ENCODE data around the gene NAGLU. TPM values are rescaled to one million over a fixed set of nuclear protein-coding genes. Genes with fewer than 3 reads are reported as not detected.

Gene NAGLU
- total and polyA plus RNA-seq, 2 experiments from 2014 or later: 12.0 to 31.2 TPM

DNA sequence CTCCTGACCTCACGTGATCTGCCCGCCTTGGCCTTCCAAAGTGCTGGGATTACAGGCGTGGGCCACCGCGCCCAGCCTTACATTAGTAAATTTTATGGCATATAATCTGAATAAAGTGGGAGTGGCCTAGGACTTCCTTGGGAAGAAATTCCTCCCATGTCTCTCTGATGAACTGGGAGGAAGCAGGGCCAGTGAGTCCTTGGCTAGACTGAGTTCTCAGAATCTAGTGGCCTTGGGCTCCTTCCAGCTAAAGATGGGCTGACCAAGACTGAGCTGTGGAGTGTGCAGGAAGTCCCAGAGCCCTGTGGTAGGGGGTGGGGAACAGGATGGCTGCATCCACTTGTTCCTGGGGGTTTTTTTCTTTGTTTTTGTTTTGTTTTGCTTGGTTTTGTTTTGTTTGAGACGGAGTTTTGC lies 10.0 kb upstream of the NAGLU start:
- no peaks in the 10 kb centered on the region for H3K36me3 ChIP-seq (ENCODE audit: insufficient read depth)
- no peak overlapping the region for H3K4me3 Mint-ChIP-seq
- TF ChIP-seq JUNB (IDR thresholded peaks at IDR 0.05; ENCODE audit: unreplicated experiment): no peak
- no peak for TF ChIP-seq STAT1 (IDR thresholded peaks at IDR 0.05; ENCODE audit: unreplicated experiment)
- TF ChIP-seq CREB1 (CRISPR knock-in tag; IDR thresholded peaks at IDR 0.05; ENCODE audit: low read depth): no peak
- no peak for TF ChIP-seq EZH2phosphoT487 (IDR thresholded peaks at IDR 0.05; ENCODE audit: unreplicated experiment)
- TF ChIP-seq, protein P1, sequence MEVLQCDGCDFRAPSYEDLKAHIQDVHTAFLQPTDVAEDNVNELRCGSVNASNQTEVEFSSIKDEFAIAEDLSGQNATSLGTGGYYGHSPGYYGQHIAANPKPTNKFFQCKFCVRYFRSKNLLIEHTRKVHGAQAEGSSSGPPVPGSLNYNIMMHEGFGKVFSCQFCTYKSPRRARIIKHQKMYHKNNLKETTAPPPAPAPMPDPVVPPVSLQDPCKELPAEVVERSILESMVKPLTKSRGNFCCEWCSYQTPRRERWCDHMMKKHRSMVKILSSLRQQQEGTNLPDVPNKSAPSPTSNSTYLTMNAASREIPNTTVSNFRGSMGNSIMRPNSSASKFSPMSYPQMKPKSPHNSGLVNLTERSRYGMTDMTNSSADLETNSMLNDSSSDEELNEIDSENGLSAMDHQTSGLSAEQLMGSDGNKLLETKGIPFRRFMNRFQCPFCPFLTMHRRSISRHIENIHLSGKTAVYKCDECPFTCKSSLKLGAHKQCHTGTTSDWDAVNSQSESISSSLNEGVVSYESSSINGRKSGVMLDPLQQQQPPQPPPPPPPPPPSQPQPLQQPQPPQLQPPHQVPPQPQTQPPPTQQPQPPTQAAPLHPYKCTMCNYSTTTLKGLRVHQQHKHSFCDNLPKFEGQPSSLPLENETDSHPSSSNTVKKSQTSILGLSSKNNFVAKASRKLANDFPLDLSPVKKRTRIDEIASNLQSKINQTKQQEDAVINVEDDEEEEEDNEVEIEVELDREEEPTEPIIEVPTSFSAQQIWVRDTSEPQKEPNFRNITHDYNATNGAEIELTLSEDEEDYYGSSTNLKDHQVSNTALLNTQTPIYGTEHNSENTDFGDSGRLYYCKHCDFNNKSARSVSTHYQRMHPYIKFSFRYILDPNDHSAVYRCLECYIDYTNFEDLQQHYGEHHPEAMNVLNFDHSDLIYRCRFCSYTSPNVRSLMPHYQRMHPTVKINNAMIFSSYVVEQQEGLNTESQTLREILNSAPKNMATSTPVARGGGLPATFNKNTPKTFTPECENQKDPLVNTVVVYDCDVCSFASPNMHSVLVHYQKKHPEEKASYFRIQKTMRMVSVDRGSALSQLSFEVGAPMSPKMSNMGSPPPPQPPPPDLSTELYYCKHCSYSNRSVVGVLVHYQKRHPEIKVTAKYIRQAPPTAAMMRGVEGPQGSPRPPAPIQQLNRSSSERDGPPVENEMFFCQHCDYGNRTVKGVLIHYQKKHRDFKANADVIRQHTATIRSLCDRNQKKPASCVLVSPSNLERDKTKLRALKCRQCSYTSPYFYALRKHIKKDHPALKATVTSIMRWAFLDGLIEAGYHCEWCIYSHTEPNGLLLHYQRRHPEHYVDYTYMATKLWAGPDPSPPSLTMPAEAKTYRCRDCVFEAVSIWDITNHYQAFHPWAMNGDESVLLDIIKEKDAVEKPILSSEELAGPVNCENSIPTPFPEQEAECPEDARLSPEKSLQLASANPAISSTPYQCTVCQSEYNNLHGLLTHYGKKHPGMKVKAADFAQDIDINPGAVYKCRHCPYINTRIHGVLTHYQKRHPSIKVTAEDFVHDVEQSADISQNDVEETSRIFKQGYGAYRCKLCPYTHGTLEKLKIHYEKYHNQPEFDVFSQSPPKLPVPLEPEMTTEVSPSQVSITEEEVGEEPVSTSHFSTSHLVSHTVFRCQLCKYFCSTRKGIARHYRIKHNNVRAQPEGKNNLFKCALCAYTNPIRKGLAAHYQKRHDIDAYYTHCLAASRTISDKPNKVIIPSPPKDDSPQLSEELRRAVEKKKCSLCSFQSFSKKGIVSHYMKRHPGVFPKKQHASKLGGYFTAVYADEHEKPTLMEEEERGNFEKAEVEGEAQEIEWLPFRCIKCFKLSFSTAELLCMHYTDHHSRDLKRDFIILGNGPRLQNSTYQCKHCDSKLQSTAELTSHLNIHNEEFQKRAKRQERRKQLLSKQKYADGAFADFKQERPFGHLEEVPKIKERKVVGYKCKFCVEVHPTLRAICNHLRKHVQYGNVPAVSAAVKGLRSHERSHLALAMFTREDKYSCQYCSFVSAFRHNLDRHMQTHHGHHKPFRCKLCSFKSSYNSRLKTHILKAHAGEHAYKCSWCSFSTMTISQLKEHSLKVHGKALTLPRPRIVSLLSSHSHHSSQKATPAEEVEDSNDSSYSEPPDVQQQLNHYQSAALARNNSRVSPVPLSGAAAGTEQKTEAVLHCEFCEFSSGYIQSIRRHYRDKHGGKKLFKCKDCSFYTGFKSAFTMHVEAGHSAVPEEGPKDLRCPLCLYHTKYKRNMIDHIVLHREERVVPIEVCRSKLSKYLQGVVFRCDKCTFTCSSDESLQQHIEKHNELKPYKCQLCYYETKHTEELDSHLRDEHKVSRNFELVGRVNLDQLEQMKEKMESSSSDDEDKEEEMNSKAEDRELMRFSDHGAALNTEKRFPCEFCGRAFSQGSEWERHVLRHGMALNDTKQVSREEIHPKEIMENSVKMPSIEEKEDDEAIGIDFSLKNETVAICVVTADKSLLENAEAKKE (CRISPR knock-in tag; IDR thresholded peaks at IDR 0.05): no peak
- no peak for TF ChIP-seq EZH2 (IDR thresholded peaks at IDR 0.05; ENCODE audit: low read depth, unreplicated experiment)
- TF ChIP-seq NANOG (IDR thresholded peaks at IDR 0.05; ENCODE audit: borderline replicate concordance): no peak
- TF ChIP-seq, protein P2, sequence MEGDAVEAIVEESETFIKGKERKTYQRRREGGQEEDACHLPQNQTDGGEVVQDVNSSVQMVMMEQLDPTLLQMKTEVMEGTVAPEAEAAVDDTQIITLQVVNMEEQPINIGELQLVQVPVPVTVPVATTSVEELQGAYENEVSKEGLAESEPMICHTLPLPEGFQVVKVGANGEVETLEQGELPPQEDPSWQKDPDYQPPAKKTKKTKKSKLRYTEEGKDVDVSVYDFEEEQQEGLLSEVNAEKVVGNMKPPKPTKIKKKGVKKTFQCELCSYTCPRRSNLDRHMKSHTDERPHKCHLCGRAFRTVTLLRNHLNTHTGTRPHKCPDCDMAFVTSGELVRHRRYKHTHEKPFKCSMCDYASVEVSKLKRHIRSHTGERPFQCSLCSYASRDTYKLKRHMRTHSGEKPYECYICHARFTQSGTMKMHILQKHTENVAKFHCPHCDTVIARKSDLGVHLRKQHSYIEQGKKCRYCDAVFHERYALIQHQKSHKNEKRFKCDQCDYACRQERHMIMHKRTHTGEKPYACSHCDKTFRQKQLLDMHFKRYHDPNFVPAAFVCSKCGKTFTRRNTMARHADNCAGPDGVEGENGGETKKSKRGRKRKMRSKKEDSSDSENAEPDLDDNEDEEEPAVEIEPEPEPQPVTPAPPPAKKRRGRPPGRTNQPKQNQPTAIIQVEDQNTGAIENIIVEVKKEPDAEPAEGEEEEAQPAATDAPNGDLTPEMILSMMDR (conservative IDR thresholded peaks at IDR 0.05; ENCODE audit: low read depth in 2 of 2): no peak
- no peak for TF ChIP-seq POLR2AphosphoS5 (IDR thresholded peaks at IDR 0.05; ENCODE audit: low read depth)
- TF ChIP-seq, protein P3, sequence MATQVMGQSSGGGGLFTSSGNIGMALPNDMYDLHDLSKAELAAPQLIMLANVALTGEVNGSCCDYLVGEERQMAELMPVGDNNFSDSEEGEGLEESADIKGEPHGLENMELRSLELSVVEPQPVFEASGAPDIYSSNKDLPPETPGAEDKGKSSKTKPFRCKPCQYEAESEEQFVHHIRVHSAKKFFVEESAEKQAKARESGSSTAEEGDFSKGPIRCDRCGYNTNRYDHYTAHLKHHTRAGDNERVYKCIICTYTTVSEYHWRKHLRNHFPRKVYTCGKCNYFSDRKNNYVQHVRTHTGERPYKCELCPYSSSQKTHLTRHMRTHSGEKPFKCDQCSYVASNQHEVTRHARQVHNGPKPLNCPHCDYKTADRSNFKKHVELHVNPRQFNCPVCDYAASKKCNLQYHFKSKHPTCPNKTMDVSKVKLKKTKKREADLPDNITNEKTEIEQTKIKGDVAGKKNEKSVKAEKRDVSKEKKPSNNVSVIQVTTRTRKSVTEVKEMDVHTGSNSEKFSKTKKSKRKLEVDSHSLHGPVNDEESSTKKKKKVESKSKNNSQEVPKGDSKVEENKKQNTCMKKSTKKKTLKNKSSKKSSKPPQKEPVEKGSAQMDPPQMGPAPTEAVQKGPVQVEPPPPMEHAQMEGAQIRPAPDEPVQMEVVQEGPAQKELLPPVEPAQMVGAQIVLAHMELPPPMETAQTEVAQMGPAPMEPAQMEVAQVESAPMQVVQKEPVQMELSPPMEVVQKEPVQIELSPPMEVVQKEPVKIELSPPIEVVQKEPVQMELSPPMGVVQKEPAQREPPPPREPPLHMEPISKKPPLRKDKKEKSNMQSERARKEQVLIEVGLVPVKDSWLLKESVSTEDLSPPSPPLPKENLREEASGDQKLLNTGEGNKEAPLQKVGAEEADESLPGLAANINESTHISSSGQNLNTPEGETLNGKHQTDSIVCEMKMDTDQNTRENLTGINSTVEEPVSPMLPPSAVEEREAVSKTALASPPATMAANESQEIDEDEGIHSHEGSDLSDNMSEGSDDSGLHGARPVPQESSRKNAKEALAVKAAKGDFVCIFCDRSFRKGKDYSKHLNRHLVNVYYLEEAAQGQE (IDR thresholded peaks at IDR 0.05; ENCODE audit: unreplicated experiment): no peak
- peaks cover 3% of the 10 kb centered on the region; the same call in 1 of the 2 replicates for H3K27me3 ChIP-seq (ENCODE audit: insufficient read depth)
- H3F3A ChIP-seq (replicated peaks; ENCODE audit: low read depth): peaks cover 3% of the 10 kb centered on the region; the same call in 1 of the 2 replicates
- no peak overlapping the region for H2AFZ ChIP-seq
- peaks cover 13% of the 10 kb centered on the region for H3K27me3 Mint-ChIP-seq (ENCODE audit: insufficient read depth, low read depth, poor library complexity)
- no peak overlapping the region for H3K27ac Mint-ChIP-seq
- peaks cover 18% of the 10 kb centered on the region for H3K36me3 Mint-ChIP-seq (ENCODE audit: low read depth)
- H3K9me2 ChIP-seq (ENCODE audit: insufficient read depth): no peaks in the 10 kb centered on the region
- no peak overlapping the region for H3K4me2 ChIP-seq
- no peak overlapping the region for H3K4me3 ChIP-seq
- H3K27ac ChIP-seq (ENCODE audit: low read depth): no peak overlapping the region
- no peak for DNase-seq (ENCODE audit: low spot score)
- no peaks in the 10 kb centered on the region; the same call in 2 of the 3 replicates for H3K9me3 Mint-ChIP-seq
- H3K4me1 ChIP-seq (ENCODE audit: insufficient read depth): no peaks in the 10 kb centered on the region
- H3K79me2 ChIP-seq (replicated peaks; ENCODE audit: insufficient read depth): no peaks in the 10 kb centered on the region
- ATAC-seq: no peak
- no peaks in the 10 kb centered on the region; the same call in 1 of the 2 replicates for H4K20me1 ChIP-seq (replicated peaks; ENCODE audit: insufficient read depth)
- H3K4me1 Mint-ChIP-seq: peaks cover 9% of the 10 kb centered on the region
